ENCODE data around the gene TIAM2.

Gene TIAM2

GRCh38 chr6:155250701-155251381 is 255.7 kb downstream of the TIAM2 start:
- Mint-ChIP-seq H3K27me3 (no peaks in the 10 kb centered on the region), H3K4me3 (no peak overlapping the region), H3K27ac (no peak overlapping the region), H3K36me3 (ENCODE audit: low read depth) (peaks cover 39% of the 10 kb centered on the region), H3K4me1 (ENCODE audit: low read depth) (no peaks in the 10 kb centered on the region), H3K9me3 (no peaks in the 10 kb centered on the region)
- intact Hi-C loops (cut with micrococcal nuclease), result loop anchor here (5.0 kb wide), 1 partner anchor 324 kb away; no protein-coding TSS in a partner anchor

- intact Hi-C loops (cut with micrococcal nuclease), result loop anchor here (5.0 kb wide), 1 partner anchor 325 kb away; no protein-coding TSS in a partner anchor
- no peaks in the 10 kb centered on the region for H3K9me3 Mint-ChIP-seq
- no peak overlapping the region for H3K27ac Mint-ChIP-seq
- no peak overlapping the region for H3K4me3 Mint-ChIP-seq
- H3K4me1 Mint-ChIP-seq (ENCODE audit: low read depth), result no peaks in the 10 kb centered on the region
- H3K36me3 Mint-ChIP-seq (ENCODE audit: low read depth), result peaks cover 53% of the 10 kb centered on the region
- no peaks in the 10 kb centered on the region for H3K27me3 Mint-ChIP-seq
Observed at GRCh38 chr6:155252581-155252980, 257.5 kb downstream of the TIAM2 start.

GRCh38 chr6:155253337-155253736 is 258.2 kb downstream of the TIAM2 start:
- no peak overlapping the region for H3K27ac Mint-ChIP-seq
- intact Hi-C loops (cut with micrococcal nuclease), result loop anchor here (5.0 kb wide), 1 partner anchor 326 kb away; no protein-coding TSS in a partner anchor
- no peaks in the 10 kb centered on the region for H3K27me3 Mint-ChIP-seq
- peaks cover 58% of the 10 kb centered on the region for H3K36me3 Mint-ChIP-seq (ENCODE audit: low read depth)
- no peaks in the 10 kb centered on the region for H3K4me1 Mint-ChIP-seq (ENCODE audit: low read depth)
- no peaks in the 10 kb centered on the region for H3K9me3 Mint-ChIP-seq
- H3K4me3 Mint-ChIP-seq, result no peak overlapping the region

GRCh38 chr6:155254139-155254538 is 259.0 kb downstream of the TIAM2 start:
- H3K36me3 Mint-ChIP-seq (ENCODE audit: low read depth), result peaks cover 55% of the 10 kb centered on the region

GRCh38 chr6:155256122-155256795 is 261.1 kb downstream of the TIAM2 start:
- H3K36me3 Mint-ChIP-seq (ENCODE audit: low read depth), result peaks cover 75% of the 10 kb centered on the region
- no peaks in the 10 kb centered on the region for H3K27me3 Mint-ChIP-seq
- intact Hi-C loops (cut with micrococcal nuclease), result no loop called here
- no peak overlapping the region for H3K4me3 Mint-ChIP-seq
- no peaks in the 10 kb centered on the region for H3K4me1 Mint-ChIP-seq (ENCODE audit: low read depth)
- no peak overlapping the region for H3K27ac Mint-ChIP-seq
- no peaks in the 10 kb centered on the region for H3K9me3 Mint-ChIP-seq

More at GRCh38 chr6:155254139-155254538, 259.0 kb downstream of the TIAM2 start:
- intact Hi-C loops (cut with micrococcal nuclease), result loop anchor here (5.0 kb wide), 1 partner anchor 327 kb away; no protein-coding TSS in a partner anchor
- no peaks in the 10 kb centered on the region for H3K4me1 Mint-ChIP-seq (ENCODE audit: low read depth)
- H3K4me3 Mint-ChIP-seq, result no peak overlapping the region
- H3K9me3 Mint-ChIP-seq, result no peaks in the 10 kb centered on the region
- no peak overlapping the region for H3K27ac Mint-ChIP-seq
- H3K27me3 Mint-ChIP-seq, result no peaks in the 10 kb centered on the region

GRCh38 chr6:155257796-155258195 is 262.7 kb downstream of the TIAM2 start:
- no peaks in the 10 kb centered on the region for H3K27me3 Mint-ChIP-seq
- H3K36me3 Mint-ChIP-seq (ENCODE audit: low read depth), result peaks cover 75% of the 10 kb centered on the region
- H3K27ac Mint-ChIP-seq, result no peak overlapping the region
- no peak overlapping the region for H3K4me3 Mint-ChIP-seq
- H3K9me3 Mint-ChIP-seq, result no peaks in the 10 kb centered on the region
- intact Hi-C loops (cut with micrococcal nuclease), result no loop called here
- no peaks in the 10 kb centered on the region for H3K4me1 Mint-ChIP-seq (ENCODE audit: low read depth)

- Mint-ChIP-seq H3K9me3 (no peaks in the 10 kb centered on the region), H3K4me3 (no peak overlapping the region), H3K27ac (no peak overlapping the region), H3K27me3 (no peaks in the 10 kb centered on the region), H3K4me1 (ENCODE audit: low read depth) (no peaks in the 10 kb centered on the region), H3K36me3 (ENCODE audit: low read depth) (peaks cover 69% of the 10 kb centered on the region)
- intact Hi-C loops (cut with micrococcal nuclease), result no loop called here
Observed at GRCh38 chr6:155259204-155259603, 264.1 kb downstream of the TIAM2 start.

- peaks cover 69% of the 10 kb centered on the region for H3K36me3 Mint-ChIP-seq (ENCODE audit: low read depth)
- H3K4me1 Mint-ChIP-seq (ENCODE audit: low read depth), result no peaks in the 10 kb centered on the region
- no peak overlapping the region for H3K4me3 Mint-ChIP-seq
- intact Hi-C loops (cut with micrococcal nuclease), result no loop called here
- H3K27ac Mint-ChIP-seq, result no peak overlapping the region
- H3K27me3 Mint-ChIP-seq, result no peaks in the 10 kb centered on the region
- no peaks in the 10 kb centered on the region for H3K9me3 Mint-ChIP-seq
Observed at GRCh38 chr6:155259897-155260296, 264.8 kb downstream of the TIAM2 start.

- Mint-ChIP-seq H3K9me3 (no peaks in the 10 kb centered on the region), H3K36me3 (ENCODE audit: low read depth) (peaks cover 68% of the 10 kb centered on the region), H3K4me3 (no peak overlapping the region), H3K27ac (no peak overlapping the region), H3K27me3 (no peaks in the 10 kb centered on the region), H3K4me1 (ENCODE audit: low read depth) (no peaks in the 10 kb centered on the region)
- intact Hi-C loops (cut with micrococcal nuclease), result no loop called here
Observed at GRCh38 chr6:155260686-155261085, 265.6 kb downstream of the TIAM2 start.

GRCh38 chr6:155261111-155261900 is 266.2 kb downstream of the TIAM2 start:
- intact Hi-C loops (cut with micrococcal nuclease), result no loop called here
- no peak overlapping the region for H3K27ac Mint-ChIP-seq
- H3K27me3 Mint-ChIP-seq, result no peaks in the 10 kb centered on the region
- H3K9me3 Mint-ChIP-seq, result no peaks in the 10 kb centered on the region
- H3K4me3 Mint-ChIP-seq, result no peak overlapping the region
- H3K36me3 Mint-ChIP-seq (ENCODE audit: low read depth), result peaks cover 69% of the 10 kb centered on the region
- no peaks in the 10 kb centered on the region for H3K4me1 Mint-ChIP-seq (ENCODE audit: low read depth)

- no peaks in the 10 kb centered on the region for H3K4me1 Mint-ChIP-seq (ENCODE audit: low read depth)
- no peak overlapping the region for H3K27ac Mint-ChIP-seq
- no peaks in the 10 kb centered on the region for H3K9me3 Mint-ChIP-seq
- H3K36me3 Mint-ChIP-seq (ENCODE audit: low read depth), result peaks cover 67% of the 10 kb centered on the region
- H3K4me3 Mint-ChIP-seq, result no peak overlapping the region
- no peaks in the 10 kb centered on the region for H3K27me3 Mint-ChIP-seq
- intact Hi-C loops (cut with micrococcal nuclease), result no loop called here
Observed at GRCh38 chr6:155262655-155263054, 267.5 kb downstream of the TIAM2 start.

GRCh38 chr6:155263373-155264063 is 268.4 kb downstream of the TIAM2 start, which contains the start of gene CLDN20:
Gene CLDN20, plus strand, starts transcription at chr6:155264013. Its CDS starts 11,707 bp downstream, at chr6:155275720.
- Mint-ChIP-seq H3K36me3 (ENCODE audit: low read depth) (peaks cover 60% of the 10 kb centered on the region), H3K27ac (no peak within 1 kb of the TSS), H3K9me3 (no peaks in the 10 kb centered on the region), H3K4me1 (ENCODE audit: low read depth) (no peaks in the 10 kb centered on the region), H3K27me3 (no peaks in the 10 kb centered on the region), H3K4me3 (no peak within 1 kb of the TSS)
- intact Hi-C loops (cut with micrococcal nuclease), result no loop called here

GRCh38 chr6:155264693-155265320 is 269.7 kb downstream of the TIAM2 start:
- Mint-ChIP-seq H3K27ac (no peak overlapping the region), H3K9me3 (no peaks in the 10 kb centered on the region), H3K4me1 (ENCODE audit: low read depth) (no peaks in the 10 kb centered on the region), H3K4me3 (no peak overlapping the region), H3K27me3 (no peaks in the 10 kb centered on the region), H3K36me3 (ENCODE audit: low read depth) (peaks cover 56% of the 10 kb centered on the region)
- intact Hi-C loops (cut with micrococcal nuclease), result no loop called here
